SK-N-SH treated with all-trans-retinoic acid at 6 μM for 48 hours (cell line): ENCODE measurements around the gene CAMK2N2.
A peak's percentile ranks its signal among the peaks of the same experiment; 100 is the strongest.

Experiments used
- ATAC-seq: fragments of 200-7000 bp; cut with Tn5 transposase; 3 replicates; pipeline ENCODE4 v1.9.1; 2020; ENCODE audit warnings: mild to moderate bottlenecking, moderate library complexity
- ARNTL ChIP-seq: fragments of 450-650 bp; formaldehyde crosslinking; IDR thresholded peaks from 2 replicates; pipeline ENCODE4 v1.5.0; 2020; ENCODE audit warnings: low read depth, mild to moderate bottlenecking, moderate library complexity, borderline replicate concordance
- BACH2 ChIP-seq: fragments of 250-450 bp; sonication (Bioruptor Pico); IDR thresholded peaks from 2 replicates; pipeline ENCODE4 v1.9.0; 2021; ENCODE audit warnings: mild to moderate bottlenecking, borderline replicate concordance
- CSDC2 ChIP-seq: fragments of 250-450 bp; sonication (Bioruptor Pico); IDR thresholded peaks from 2 replicates; pipeline ENCODE4 v1.5.0; 2020; ENCODE audit warnings: mild to moderate bottlenecking, moderate library complexity
- CSRNP3 ChIP-seq: fragments of 250-450 bp; sonication (Bioruptor Pico); IDR thresholded peaks from 2 replicates; pipeline ENCODE4 v1.5.1; 2021; ENCODE audit warnings: mild to moderate bottlenecking, moderate library complexity
- ESRRG ChIP-seq: fragments of 250-450 bp; sonication (Bioruptor Pico); IDR thresholded peaks from 2 replicates; pipeline ENCODE4 v1.6.1; 2021; ENCODE audit warnings: mild to moderate bottlenecking
- GLIS3 ChIP-seq: fragments of 250-450 bp; sonication (Bioruptor Pico); IDR thresholded peaks from 2 replicates; pipeline ENCODE4 v1.5.0; 2020; ENCODE audit warnings: mild to moderate bottlenecking, moderate library complexity
- ISL1 ChIP-seq: fragments of 250-450 bp; sonication (Bioruptor Pico); IDR thresholded peaks from 2 replicates; pipeline ENCODE4 v2.1.2; 2022; ENCODE audit warnings: mild to moderate bottlenecking, moderate library complexity
- OSR1 ChIP-seq: fragments of 250-450 bp; sonication (Bioruptor Pico); IDR thresholded peaks from 2 replicates; pipeline ENCODE4 v1.8.0; 2022; ENCODE audit warnings: moderate library complexity, mild to moderate bottlenecking, inconsistent platforms
- PATZ1 ChIP-seq: fragments of 250-450 bp; sonication (Bioruptor Pico); IDR thresholded peaks from 2 replicates; pipeline ENCODE4 v1.8.0; 2020; ENCODE audit warnings: mild to moderate bottlenecking, moderate library complexity, borderline replicate concordance
- PPARA ChIP-seq: fragments of 250-450 bp; sonication (Bioruptor Pico); IDR thresholded peaks from 2 replicates; pipeline ENCODE4 v1.5.0; 2020; ENCODE audit warnings: mild to moderate bottlenecking, borderline replicate concordance
- SNAI2 ChIP-seq: fragments of 250-450 bp; sonication (Bioruptor Pico); IDR thresholded peaks from 2 replicates; pipeline ENCODE4 v1.5.0; 2020; ENCODE audit warnings: mild to moderate bottlenecking, moderate library complexity
- TCF4 ChIP-seq: fragments of 250-450 bp; sonication (Bioruptor Pico); IDR thresholded peaks from 2 replicates; pipeline ENCODE4 v1.8.0; 2021; ENCODE audit warnings: mild to moderate bottlenecking, moderate library complexity, borderline replicate concordance
- TOX ChIP-seq: fragments of 250-450 bp; sonication (Bioruptor Pico); IDR thresholded peaks from 2 replicates; pipeline ENCODE4 v1.8.0; 2021; ENCODE audit warnings: mild to moderate bottlenecking, moderate library complexity, borderline replicate concordance
- ZC3H10 ChIP-seq: fragments of 250-450 bp; sonication (Bioruptor Pico); IDR thresholded peaks from 2 replicates; pipeline ENCODE4 v1.5.1; 2021; ENCODE audit warnings: mild to moderate bottlenecking, moderate library complexity
- ZFP3 ChIP-seq: fragments of 250-450 bp; sonication (Bioruptor Pico); IDR thresholded peaks from 2 replicates; pipeline ENCODE4 v1.5.0; 2020; ENCODE audit warnings: mild to moderate bottlenecking, moderate library complexity
- ZFP30 ChIP-seq: fragments of 450-650 bp; formaldehyde crosslinking; IDR thresholded peaks from 2 replicates; pipeline ENCODE4 v1.5.0; 2022; ENCODE audit warnings: mild to moderate bottlenecking, moderate library complexity
- ZNF565 ChIP-seq: fragments of 450-650 bp; formaldehyde crosslinking; conservative IDR thresholded peaks from 2 replicates; pipeline ENCODE4 v1.5.0; 2020; ENCODE audit warnings: low read depth, mild to moderate bottlenecking, moderate library complexity
- ZNF70 ChIP-seq: fragments of 450-650 bp; formaldehyde crosslinking; IDR thresholded peaks from 2 replicates; pipeline ENCODE4 v1.5.0; 2020; ENCODE audit warnings: mild to moderate bottlenecking, moderate library complexity
- ZNF8 ChIP-seq: fragments of 450-650 bp; formaldehyde crosslinking; IDR thresholded peaks from 2 replicates; pipeline ENCODE4 v1.5.0; 2020; ENCODE audit warnings: mild to moderate bottlenecking, moderate library complexity
- TF ChIP-seq, protein P1 (sequence below): fragments of 250-450 bp; sonication (Bioruptor Pico); IDR thresholded peaks from 2 replicates; pipeline ENCODE4 v1.5.0; 2020; ENCODE audit warnings: mild to moderate bottlenecking, moderate library complexity
- TF ChIP-seq, protein P2 (sequence below): fragments of 250-450 bp; sonication (Bioruptor Pico); IDR thresholded peaks from 2 replicates; pipeline ENCODE4 v1.5.1; 2020; ENCODE audit warnings: low read depth, mild to moderate bottlenecking, moderate library complexity

The CAMK2N2 gene

DNA sequence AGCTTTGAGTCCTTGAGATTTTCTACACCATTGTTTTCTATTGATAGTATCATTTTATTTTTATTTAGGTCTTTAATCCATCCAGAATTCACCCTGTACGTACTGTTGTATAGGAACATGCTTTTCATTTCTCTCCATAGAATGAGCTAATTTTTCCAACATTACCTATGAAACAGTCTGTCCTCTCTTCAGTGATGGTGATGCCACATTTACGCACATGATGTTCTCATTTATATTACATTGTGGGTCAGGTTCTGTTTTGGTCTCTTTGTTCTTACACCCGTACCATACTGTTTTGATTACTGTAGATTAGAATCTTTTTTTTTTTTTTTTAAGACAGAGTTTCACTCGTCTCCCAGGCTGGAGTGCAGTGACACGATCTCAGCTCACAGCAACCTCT, 49.6 kb downstream of the CAMK2N2 start:
- no peak for TF ChIP-seq ISL1 (CRISPR knock-in tag)
- TF ChIP-seq OSR1, result no peak
- no peak for TF ChIP-seq ZNF8
- no peak for TF ChIP-seq ZFP3 (CRISPR knock-in tag)
- TF ChIP-seq PPARA, result no peak
- TF ChIP-seq TCF4 (CRISPR knock-in tag), result no peak; the same call in 1 of the 2 replicates
- no peak for TF ChIP-seq ZC3H10
- TF ChIP-seq ZNF70 (CRISPR knock-in tag), result no peak; the same call in 1 of the 2 replicates
- TF ChIP-seq ZNF565, result no peak
- TF ChIP-seq PATZ1 (CRISPR knock-in tag), result no peak
- TF ChIP-seq TOX (CRISPR knock-in tag), result no peak
- TF ChIP-seq, protein P1, sequence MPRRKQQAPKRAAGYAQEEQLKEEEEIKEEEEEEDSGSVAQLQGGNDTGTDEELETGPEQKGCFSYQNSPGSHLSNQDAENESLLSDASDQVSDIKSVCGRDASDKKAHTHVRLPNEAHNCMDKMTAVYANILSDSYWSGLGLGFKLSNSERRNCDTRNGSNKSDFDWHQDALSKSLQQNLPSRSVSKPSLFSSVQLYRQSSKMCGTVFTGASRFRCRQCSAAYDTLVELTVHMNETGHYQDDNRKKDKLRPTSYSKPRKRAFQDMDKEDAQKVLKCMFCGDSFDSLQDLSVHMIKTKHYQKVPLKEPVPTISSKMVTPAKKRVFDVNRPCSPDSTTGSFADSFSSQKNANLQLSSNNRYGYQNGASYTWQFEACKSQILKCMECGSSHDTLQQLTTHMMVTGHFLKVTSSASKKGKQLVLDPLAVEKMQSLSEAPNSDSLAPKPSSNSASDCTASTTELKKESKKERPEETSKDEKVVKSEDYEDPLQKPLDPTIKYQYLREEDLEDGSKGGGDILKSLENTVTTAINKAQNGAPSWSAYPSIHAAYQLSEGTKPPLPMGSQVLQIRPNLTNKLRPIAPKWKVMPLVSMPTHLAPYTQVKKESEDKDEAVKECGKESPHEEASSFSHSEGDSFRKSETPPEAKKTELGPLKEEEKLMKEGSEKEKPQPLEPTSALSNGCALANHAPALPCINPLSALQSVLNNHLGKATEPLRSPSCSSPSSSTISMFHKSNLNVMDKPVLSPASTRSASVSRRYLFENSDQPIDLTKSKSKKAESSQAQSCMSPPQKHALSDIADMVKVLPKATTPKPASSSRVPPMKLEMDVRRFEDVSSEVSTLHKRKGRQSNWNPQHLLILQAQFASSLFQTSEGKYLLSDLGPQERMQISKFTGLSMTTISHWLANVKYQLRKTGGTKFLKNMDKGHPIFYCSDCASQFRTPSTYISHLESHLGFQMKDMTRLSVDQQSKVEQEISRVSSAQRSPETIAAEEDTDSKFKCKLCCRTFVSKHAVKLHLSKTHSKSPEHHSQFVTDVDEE (CRISPR knock-in tag), result no peak
- no peak for TF ChIP-seq CSRNP3 (CRISPR knock-in tag)
- no peak for TF ChIP-seq BACH2 (CRISPR knock-in tag)
- no peak for TF ChIP-seq CSDC2 (CRISPR knock-in tag)
- no peak for TF ChIP-seq GLIS3 (CRISPR knock-in tag)
- TF ChIP-seq ZFP30 (CRISPR knock-in tag), result no peak
- no peak for TF ChIP-seq SNAI2
- TF ChIP-seq ESRRG (CRISPR knock-in tag), result no peak

GRCh38 chr3:184211297-184211696, 50.1 kb downstream of the CAMK2N2 start:
- TF ChIP-seq ZFP30 (CRISPR knock-in tag) (no peak), ZFP3 (CRISPR knock-in tag) (0 out of 2 replicates have a peak, but pooled peaks have one; percentile 49), TCF4 (CRISPR knock-in tag) (peak; percentile 99), BACH2 (CRISPR knock-in tag) (no peak), GLIS3 (CRISPR knock-in tag) (peak; percentile 89; the same call in 1 of the 2 replicates), ISL1 (CRISPR knock-in tag) (peak; percentile 90), ARNTL (CRISPR knock-in tag) (no peak), ESRRG (CRISPR knock-in tag) (peak; percentile 94), ZNF8 (peak; percentile 31; the same call in 1 of the 2 replicates), CSRNP3 (CRISPR knock-in tag) (peak; percentile 91)
- TF ChIP-seq, protein P2, sequence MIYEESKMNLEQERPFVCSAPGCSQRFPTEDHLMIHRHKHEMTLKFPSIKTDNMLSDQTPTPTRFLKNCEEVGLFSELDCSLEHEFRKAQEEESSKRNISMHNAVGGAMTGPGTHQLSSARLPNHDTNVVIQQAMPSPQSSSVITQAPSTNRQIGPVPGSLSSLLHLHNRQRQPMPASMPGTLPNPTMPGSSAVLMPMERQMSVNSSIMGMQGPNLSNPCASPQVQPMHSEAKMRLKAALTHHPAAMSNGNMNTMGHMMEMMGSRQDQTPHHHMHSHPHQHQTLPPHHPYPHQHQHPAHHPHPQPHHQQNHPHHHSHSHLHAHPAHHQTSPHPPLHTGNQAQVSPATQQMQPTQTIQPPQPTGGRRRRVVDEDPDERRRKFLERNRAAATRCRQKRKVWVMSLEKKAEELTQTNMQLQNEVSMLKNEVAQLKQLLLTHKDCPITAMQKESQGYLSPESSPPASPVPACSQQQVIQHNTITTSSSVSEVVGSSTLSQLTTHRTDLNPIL (CRISPR knock-in tag), result 0 out of 2 replicates have a peak, but pooled peaks have one; percentile 34
- TF ChIP-seq, protein P1 (CRISPR knock-in tag), result peak; percentile 97
- ATAC-seq, result no peak; the same call in 2 of the 3 replicates

More for the DNA sequence above, 49.6 kb downstream of the CAMK2N2 start:
- peak; percentile 55; the same call in 1 of the 3 replicates for ATAC-seq
